T-helper 1 cell treated with Interleukin-12 subunit alpha and Interleukin-12 subunit beta and Interleukin-4 antibody, amounts not matched to agents 30 ng/mL and 1 ng/mL, for 36 hours (primary cell): ENCODE results near the gene ARHGAP28. TPM values are rescaled to one million over a fixed set of nuclear protein-coding genes. Genes with fewer than 3 reads are reported as not detected.

Source experiments
- intact Hi-C: fragments of 100-400 bp; cut with micrococcal nuclease; formaldehyde crosslinking; loops from one replicate; pipeline ENCODE4 v1.15.1; 2024
- total RNA-seq: library from RNA; stranded (reverse); gene quantifications from 2 replicates; pipeline ENCODE4 v1.2.3, GENCODE V29; 2022

ARHGAP28 gene
- not detected in 2 replicates for total RNA-seq

GRCh38 chr18:6729247-6730091 lies at the start of gene ARHGAP28:
Gene ARHGAP28, plus strand, starts transcription at chr18:6729716. Its CDS starts 106 bp downstream, at chr18:6729822.
- intact Hi-C loops: no loop called here

GRCh38 chr18:6681331-6681875 lies 48.1 kb upstream of the ARHGAP28 start:
- intact Hi-C loops: no loop called here

GRCh38 chr18:6682437-6683111 lies 46.9 kb upstream of the ARHGAP28 start:
- intact Hi-C loops: no loop called here

- intact Hi-C loops: no loop called here
Observed at GRCh38 chr18:6683112-6683876, 46.2 kb upstream of the ARHGAP28 start.

- intact Hi-C loops: no loop called here
Observed at GRCh38 chr18:6687676-6688075, 41.8 kb upstream of the ARHGAP28 start.

- intact Hi-C loops: no loop called here
Observed at GRCh38 chr18:6708890-6709289, 20.6 kb upstream of the ARHGAP28 start.

- intact Hi-C loops: no loop called here
Observed at GRCh38 chr18:6711467-6711866, 18.0 kb upstream of the ARHGAP28 start.

GRCh38 chr18:6712401-6712800 lies 17.1 kb upstream of the ARHGAP28 start:
- intact Hi-C loops: no loop called here

GRCh38 chr18:6714010-6714409 lies 15.5 kb upstream of the ARHGAP28 start:
- intact Hi-C loops: no loop called here

GRCh38 chr18:6718267-6718666 lies 11.2 kb upstream of the ARHGAP28 start:
- intact Hi-C loops: no loop called here

- intact Hi-C loops: no loop called here
Observed at GRCh38 chr18:6719098-6719846, 10.2 kb upstream of the ARHGAP28 start.

GRCh38 chr18:6719910-6720683 lies 9.4 kb upstream of the ARHGAP28 start:
- intact Hi-C loops: no loop called here

GRCh38 chr18:6721755-6722154 lies 7.8 kb upstream of the ARHGAP28 start:
- intact Hi-C loops: no loop called here

- intact Hi-C loops: no loop called here
Observed at GRCh38 chr18:6722690-6723089, 6.8 kb upstream of the ARHGAP28 start.

GRCh38 chr18:6724331-6724730 lies 5.2 kb upstream of the ARHGAP28 start:
- intact Hi-C loops: no loop called here

GRCh38 chr18:6728331-6728730 lies 1.2 kb upstream of the ARHGAP28 start:
- intact Hi-C loops: no loop called here

- intact Hi-C loops: no loop called here
Observed at GRCh38 chr18:6728809-6729246, 688 bp upstream of the ARHGAP28 start.

GRCh38 chr18:6730416-6731221 lies 1.1 kb downstream of the ARHGAP28 start:
- intact Hi-C loops: no loop called here

- intact Hi-C loops: no loop called here
Observed at GRCh38 chr18:6731222-6731596, 1.7 kb downstream of the ARHGAP28 start.
